GM19372 (cell line): ENCODE data around the gene ISLR2.
"Not testable (repeated sequence)": the region's sequence is repeated elsewhere in the genome, so short reads cannot be mapped to it uniquely, and the experiment has no call there.

Experiments
- ATAC-seq: cut with Tn5 transposase; IDR thresholded peaks from one replicate; pipeline ENCODE4 v1.9.1; 2021; ENCODE audit warnings: mild to moderate bottlenecking, low read depth, moderate library complexity; ENCODE audit not compliant: unreplicated experiment

The ISLR2 gene

DNA sequence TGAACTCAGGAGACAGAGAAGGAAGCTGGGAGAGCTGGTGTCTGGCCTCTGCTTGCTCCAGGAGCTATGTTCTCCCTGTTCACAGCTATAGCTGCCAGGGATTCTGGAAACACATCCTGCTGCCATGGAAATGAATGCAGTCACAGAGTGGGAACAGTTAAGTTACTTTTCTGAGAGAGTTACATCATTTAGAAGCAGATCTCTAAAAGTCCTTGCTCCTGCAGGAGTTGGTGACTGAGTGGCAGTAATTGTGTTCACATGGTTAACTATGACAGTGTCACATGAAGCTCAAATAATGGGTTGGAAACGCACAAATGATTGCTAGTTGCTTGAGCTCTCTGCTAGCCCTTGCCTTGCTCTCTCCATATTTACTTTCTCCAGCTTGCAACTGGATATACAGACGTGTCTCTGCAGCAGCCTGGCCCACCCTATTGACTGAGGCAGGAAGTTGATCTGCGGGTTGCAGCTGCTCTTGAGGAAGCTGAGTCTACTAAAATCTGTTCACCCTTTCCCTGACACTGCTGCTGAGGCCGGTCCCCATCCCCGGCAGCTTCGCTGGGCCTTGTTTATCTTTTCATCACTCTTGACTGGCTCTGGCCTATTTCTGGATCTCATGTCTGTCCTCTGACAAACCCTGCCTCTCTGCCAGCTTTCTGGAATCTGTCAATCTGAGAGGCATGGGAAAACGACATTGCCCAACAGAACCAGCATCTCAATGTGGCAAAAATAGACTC lies 26.5 kb downstream of the ISLR2 start:
- no peak for ATAC-seq

DNA sequence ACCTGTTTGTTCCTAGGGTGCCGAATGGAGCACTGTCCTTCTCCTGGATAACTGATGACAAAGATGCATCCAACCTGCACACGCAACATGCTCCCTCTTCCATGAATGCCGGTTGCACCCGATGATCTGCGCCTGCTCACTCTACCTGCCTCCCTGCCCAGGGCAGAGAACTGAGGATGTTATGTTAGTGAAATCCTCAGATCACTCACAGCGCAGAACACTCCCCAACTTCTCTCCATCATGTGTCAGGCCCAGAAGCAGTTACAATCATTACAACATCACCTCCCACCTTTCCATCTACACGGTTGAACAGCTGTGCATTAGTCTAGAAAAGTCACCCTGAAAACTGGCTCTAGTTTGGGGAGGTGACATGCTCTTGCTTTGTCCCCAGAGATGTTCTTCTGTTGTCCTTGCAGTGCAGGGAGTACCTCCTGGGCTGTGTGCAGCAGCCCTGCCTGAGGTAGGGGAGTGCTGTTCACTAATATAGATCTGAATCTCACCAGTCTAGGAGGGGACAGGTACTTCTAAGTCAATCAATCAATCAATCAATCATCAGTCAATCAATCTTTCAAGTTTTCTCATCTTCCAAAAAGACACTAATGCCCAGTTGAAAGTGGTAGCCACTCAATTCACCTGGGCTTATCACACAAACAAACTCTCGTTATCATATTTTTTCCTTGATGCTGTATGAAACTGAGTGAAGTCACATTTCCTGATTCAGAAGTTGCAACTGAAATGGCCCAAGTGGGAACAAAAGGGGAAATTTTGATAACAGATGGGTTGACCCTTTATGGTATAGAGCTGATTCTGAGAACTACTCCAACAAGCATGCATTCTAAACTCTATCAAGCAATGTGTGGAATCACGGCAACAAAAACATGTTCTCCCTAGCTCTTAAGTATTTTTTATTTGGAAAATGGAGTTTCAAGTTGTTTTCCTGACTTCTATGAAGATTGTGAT lies 27.8 kb downstream of the ISLR2 start:
- ATAC-seq: no peak

DNA sequence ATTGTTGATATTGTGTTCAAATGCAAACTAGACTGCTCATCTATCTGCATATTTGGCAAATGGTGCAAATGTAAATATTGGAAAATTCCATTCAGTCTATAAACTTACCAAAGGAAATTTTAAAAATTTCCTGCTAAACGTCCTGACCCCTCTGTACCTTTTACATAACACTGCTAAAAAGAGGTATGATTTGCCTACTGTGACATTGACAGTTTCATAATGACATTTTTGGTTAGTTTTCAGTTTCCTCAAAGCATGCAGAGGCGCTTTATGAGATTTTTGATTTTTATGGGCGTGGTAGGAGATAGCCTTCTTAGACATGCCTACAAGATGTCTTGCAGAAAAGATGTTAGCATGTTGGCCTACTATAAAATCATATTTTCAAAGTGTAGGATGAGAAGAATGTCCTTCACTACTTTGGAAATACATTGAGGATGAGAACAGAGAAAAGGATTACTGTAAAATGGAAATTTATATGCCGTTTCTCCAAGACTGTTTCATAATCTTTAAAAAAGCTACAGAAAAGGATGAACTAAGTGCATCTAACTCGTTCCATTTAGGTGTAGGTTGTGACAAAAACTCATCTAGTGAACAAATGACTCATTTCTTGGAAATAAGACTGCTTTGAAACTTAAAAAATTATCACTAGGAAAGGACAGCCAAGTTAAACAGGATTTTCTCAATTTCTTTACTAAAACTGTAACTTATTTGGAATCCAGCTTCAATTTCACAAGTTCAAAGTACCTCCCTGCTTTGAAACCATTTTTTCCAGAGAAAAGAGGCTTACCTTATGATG lies 28.7 kb downstream of the ISLR2 start:
- no peak for ATAC-seq

DNA sequence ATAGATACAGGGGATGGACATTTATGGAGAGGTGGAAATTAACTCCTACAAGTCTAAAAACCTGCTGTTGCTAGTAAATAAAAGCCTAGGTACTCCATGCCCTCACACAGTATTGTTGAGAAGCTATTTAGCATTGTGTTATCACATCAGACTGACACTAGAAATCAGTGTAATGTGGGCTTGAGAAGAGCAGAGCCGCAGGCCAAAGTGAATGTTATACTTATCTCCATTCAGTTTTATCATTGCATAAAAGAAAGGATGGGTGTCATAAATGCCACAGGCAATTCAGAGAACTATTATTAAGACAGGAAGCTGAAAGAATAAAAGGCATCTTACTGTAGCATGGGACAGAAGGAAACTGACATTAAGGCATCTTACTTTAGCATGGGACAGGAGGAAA lies 29.4 kb downstream of the ISLR2 start:
- ATAC-seq: no peak

DNA sequence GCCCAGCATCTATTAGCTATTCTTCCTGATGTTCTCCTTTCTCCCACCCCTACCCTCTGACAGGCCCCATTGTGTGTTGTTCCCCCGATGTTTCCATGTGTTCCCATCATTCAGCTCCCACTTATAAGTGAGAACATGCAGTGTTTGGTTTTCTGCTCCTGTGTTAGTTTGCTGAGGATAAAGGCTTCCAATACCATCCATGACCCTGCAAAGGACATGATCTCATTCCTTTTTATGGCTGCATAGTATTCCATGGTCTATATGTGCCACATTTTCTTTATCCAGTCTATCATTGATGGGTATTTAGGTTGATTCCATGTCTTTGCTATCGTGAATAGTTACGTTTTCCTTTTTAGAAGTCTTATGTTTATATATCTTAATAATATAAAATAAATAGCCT lies 30.0 kb downstream of the ISLR2 start:
- ATAC-seq: not testable (repeated sequence)

DNA sequence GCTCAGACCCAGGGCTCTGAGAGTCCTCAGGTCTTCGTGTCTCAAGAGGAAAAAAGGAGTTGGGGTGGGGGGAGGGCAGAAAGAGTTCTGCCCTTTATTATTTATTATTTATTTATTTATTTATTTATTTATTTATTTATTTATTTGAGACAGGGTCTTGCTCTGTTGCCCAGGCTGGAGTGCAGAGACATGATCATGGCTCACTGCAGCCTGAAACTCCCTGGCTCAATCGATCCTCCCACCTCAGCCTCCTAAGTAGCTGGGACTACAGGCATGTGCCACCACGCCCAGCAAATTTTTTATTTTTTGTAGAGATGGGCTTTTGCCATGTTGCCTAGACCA lies 31.8 kb downstream of the ISLR2 start:
- ATAC-seq: not testable (repeated sequence)

DNA sequence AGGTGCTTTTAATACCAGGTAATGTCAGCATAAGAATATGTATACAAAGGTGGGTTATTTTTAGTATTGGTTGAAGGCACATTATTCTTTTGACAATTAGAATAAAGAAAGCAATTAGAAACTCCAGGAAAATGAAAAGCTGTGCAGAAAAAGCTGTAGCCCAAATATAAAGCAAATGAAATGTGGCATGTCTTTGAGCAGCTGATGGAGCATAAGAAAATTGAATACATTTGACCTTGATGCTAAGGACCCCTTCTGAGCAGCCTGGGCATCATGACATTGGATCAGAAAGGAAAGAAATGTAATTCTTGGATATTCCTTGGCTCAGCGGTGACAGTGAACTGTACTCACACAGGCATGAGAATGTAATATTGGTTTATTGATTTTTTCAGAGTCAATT lies 35.1 kb downstream of the ISLR2 start:
- no peak for ATAC-seq

DNA sequence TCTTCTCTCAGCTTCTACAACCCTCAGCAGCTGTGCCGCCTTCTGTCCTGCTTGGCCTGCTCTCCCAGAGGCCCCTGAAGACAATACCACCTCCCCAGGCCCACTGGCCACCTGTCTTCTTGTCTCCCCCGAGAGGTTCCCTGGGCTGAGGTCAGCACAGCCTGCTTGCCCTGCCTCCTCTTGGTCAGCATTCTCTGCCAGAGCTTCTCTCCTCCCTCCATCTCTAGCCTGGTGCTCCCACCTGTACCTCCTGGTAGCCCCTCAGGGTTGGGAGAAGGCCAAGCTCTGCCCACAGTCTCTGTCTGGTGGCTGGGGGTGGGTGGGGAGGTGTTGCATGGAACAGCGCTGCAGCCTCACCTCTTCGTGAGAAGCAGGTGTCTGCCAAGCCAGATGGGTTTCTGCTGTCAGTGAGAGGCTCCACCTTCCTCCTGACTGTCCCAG lies 37.5 kb downstream of the ISLR2 start:
- no peak for ATAC-seq

DNA sequence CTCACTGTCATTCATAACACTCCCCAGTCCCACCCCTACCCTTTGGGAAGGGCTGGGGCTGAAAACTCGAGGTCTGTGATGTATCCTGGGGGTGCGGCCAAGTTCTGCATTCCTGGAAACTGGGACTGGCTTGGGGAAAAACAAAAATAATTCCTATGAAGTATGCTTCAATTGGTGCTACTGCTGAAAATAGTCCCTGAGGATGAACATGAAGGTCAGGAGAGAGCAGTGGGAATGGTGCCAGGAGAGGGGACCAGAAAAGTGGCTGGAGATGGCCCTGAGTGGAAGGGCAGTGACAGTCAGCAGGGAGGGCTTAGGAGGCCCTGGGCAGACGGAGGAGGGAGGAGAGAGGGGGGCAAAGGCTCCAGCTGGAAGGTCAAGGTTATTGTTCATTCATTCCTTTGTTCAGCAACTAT lies 38.3 kb downstream of the ISLR2 start:
- no peak for ATAC-seq

DNA sequence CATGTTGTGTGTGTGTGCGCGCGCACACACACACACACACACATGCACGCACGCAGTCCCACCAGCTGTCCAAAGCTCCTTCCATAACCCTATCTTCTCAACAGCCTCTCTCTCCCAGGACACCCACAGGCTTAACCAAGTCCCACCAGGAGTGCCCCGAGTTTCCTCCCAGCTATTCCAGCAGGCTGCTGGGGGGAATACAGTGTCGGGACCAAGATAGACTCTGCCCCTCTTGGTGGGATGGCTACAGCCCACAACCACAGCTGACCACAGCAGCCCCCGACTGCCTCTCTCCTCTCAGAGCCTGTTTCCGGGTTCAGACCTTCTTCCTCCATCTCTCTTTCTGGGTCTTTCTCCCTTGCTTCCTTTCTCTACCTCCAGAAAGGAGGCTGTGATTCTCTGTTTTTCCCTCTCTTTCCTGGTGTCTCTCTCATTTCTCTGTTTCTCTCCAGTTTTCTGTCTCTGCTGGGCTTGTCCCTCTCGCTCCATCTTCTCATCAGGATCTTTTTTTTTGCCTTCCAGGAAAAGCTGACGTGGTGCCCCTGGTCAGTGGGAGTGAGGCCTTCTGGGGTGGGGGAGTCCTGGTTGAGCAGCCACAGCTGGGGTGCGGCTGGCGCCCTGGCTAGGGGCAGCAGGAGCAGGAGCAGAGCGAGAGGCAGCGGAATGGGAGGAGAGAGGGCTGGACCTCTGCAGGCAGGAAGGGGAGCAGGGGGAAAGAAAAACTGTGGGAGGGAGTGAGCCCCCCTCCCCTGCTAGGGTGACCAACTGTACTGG lies 39.9 kb downstream of the ISLR2 start:
- ATAC-seq: no peak

DNA sequence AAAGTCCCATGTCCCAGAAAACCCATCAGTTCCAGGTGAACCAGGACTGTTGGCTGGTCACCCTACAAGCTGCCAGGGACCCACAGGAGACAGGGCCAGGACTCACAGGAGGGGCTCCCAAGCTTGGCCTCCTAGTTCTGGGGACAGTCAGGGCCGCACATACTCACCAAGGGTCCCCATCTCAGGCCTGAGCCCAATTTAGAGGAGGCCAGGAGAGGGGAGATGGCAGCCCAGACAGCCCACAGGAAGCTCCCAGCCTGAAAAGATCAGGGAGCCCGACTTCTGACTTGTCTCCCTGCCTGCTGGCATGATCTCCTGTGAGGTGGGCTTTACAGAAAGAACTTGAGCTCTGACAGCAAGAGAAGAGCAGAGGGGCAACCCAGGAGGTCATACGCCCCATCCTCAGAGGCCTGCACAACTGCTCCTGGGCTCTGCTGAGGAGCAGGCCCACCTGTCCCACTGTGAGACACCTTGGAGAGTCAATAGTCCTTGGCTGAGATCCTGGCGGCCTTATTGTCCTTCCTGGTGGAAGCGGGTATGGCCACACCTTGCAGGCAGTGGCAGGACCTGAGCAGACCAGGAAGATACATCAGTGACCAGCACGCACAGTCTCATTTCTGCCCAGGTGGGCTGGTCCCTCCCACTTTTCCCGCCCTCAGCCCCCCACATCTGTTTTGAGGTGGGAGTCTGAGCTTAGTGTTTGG lies 40.6 kb downstream of the ISLR2 start:
- ATAC-seq: no peak

DNA sequence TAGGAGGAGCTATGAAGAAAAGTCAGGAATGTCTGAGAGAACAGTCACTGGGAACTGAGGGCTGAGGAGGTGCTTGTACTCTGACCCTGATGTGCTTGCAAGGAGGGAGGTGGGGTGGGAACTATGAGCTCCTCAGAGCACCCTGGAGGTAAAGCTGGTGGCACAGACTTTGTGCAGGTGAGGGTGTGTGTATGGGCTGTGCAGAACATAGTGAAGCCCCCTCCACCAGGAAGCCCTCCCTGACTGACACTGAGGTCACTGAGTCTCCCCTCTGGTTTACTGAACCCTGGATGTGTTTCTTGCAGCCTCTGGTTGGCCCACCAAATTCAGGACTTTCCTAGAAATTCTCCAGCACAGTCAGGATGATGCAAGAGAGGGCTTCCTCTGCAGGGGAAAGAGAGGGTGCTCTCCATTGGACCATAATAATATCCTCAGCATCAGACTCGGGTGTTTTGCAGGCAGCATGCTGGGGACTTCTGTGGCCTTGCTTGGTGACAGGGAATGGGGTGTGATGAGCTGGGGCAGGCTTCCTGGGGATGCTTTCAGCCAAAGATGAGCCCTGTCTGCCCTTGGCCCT lies 41.7 kb downstream of the ISLR2 start:
- no peak for ATAC-seq

DNA sequence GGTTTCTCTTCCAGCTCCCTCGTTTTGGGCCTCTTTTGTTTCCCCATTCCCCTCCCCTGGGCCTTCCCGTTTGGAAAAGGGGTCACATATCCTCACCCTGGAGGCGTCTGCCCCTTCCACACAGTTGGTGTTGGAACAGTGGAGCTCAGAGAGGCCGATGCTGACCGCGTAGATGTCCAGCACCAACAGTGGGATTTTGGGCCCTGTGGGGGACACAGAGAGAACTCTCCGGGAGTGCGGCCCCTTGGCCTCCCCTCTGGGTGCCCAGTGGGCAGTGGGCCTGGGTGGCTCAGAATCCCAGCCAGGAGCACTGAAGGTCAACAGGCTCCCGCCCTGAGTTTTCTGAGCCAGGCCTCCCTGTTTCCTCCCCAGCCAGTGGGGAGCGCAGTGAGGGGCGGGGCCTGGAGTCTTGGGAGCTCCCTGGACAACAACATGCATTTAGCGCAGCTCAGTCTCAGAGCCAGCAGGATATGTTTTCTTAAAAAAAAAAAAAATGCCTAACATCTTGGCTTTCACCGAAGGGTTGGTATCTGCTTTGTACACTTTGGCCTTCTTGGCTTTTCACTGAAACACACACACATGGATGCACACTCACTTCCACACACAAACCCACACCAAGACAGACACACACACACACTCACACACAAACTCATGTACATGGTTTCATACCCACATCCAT lies 42.5 kb downstream of the ISLR2 start:
- ATAC-seq: no peak

DNA sequence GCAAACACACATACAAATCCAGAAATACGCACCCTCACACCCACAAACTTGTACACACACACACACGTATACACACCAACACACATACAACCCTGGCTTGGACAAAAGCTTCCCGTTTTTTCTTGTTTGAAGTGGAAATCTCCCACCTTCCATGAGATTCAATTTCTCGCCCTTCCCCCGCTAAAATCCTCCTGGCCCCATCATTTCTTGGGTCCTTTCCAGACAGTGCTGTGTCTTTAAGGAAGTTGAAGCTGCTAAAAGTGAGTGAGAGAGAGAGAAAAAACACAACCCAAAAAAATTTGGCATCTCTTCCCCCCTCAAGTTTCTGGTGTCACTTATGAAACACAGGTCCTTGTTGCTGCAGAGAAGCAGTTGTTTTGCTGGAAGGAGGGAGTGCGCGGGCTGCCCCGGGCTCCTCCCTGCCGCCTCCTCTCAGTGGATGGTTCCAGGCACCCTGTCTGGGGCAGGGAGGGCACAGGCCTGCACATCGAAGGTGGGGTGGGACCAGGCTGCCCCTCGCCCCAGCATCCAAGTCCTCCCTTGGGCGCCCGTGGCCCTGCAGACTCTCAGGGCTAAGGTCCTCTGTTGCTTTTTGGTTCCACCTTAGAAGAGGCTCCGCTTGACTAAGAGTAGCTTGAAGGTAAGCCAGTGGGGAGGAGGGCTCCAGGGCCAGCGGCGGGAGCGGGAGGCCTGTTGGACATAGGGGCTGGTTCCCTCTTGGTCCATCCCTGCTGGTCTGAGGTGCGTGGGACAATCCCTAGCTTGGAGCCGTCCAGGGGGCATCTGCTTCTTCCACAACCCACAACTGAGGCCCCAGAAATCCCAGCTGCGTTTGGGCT lies 43.2 kb downstream of the ISLR2 start, which contains the start of gene ISLR:
Gene ISLR (plus strand): TSS at position 331 of the 839 bp plus-strand sequence. CDS start 1,149 bp downstream, outside the sequence.
- no peak for ATAC-seq

DNA sequence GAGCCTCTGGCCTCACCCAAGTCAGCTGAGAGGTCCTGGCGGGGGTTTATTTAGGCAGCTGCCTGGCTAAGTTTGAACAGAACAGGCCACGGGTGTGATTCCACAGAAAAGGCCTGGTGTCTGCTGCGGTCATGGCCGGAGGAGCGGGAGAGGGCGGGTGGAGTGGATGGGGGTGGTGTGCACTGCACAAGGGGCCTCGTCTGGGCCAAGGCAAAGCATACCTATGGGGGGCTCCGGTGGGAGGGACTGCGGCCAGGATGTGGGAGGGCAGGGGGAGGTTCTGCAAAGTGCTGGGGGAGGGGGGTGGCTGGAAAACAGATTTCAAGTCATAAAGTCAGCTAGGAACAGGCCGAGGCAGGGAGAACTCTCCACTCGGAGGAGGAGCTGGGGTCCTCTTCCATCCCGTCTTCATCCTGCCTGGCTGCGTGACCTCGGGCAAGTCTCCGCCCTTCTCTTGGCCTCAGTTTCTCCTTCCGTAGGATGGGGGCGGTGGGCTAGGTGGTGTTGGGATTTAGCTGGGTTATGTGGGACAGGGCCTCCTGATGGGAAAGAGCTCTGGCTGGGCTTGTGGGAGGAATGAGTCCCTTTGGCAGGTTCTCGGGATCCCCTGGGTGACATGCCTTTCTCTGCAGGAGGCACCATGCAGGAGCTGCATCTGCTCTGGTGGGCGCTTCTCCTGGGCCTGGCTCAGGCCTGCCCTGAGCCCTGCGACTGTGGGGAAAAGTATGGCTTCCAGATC lies 44.0 kb downstream of the ISLR2 start:
- no peak for ATAC-seq

DNA sequence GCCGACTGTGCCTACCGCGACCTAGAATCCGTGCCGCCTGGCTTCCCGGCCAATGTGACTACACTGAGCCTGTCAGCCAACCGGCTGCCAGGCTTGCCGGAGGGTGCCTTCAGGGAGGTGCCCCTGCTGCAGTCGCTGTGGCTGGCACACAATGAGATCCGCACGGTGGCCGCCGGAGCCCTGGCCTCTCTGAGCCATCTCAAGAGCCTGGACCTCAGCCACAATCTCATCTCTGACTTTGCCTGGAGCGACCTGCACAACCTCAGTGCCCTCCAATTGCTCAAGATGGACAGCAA lies 44.5 kb downstream of the ISLR2 start:
- no peak for ATAC-seq
